Stimulated activated naive CD8-positive, alpha-beta T cell treated with anti-CD3 and anti-CD28 coated beads, Interleukin-15, Interleukin-2, amounts not matched to agents 100 U/mL and 50 U/mL, for 24 hours (primary cell): ENCODE measurements around the gene GSS.
A peak's percentile ranks its signal among the peaks of the same experiment; 100 is the strongest.

Experiments
- ATAC-seq: fragments of 150-1000 bp; cut with Tn5 transposase; one replicate; pipeline ENCODE4 v1.10.0; 2021
- DNase-seq: peaks from one replicate; pipeline ENCODE4 v3.0.0; 2021

Gene GSS

DNA sequence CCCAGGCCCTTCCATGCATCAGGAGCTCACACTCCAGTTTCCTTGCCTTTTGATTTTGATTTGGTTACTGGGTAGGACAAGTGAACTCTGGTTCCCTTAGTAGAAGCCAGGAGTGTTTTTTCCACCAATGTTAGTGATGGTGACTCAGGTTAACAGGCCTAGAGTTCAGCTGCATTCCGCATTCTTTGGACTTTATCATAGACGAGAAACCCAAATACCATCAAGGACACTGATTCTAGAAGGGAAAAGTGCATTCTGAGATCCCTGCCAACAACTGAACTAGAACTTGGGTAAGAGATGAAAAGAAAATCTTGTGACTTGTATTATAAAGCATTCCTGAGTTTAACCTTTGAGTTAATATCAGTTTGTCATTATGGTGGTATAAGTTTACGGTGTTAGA is 8.9 kb downstream of the GSS start:
- DNase-seq = no peak
- ATAC-seq = no peak

DNA sequence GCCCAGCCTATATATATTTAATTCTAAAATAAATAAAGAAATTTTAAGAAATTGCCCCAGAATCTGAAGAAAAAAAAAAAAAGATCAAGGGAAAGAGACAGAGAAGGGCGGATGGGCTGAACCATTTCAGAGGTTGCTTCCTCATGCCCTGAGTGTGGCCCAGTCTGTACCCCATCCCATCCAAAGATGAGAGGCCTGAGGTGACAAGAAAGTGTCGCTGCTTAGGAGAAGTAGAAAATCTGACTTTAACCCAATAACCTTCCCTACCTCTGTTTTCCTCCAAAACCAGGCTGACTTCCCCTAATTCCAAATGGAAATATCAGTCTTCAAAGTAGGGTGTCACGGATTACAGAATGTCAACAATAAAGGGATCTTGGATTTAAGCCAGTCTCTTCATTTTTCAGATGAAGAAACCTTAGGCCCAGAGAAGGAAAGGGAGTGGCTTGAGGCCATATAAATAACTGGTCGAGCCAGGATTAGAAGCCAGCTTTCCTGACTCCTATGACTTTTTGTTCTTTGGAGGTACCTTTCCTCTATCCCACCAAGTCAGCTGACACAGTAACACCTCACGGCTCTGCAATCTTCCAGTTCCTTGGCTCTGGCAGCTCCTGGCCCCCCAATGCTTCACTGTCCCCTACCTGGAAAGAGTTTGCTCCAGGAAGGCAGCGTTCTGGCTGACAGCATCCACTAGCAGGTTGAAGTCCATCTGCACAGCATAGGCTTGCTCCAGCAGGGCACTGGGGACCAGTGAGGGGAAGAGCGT is 10.1 kb downstream of the GSS start:
- ATAC-seq = no peak
- DNase-seq = no peak

- DNase-seq (no peak), ATAC-seq (no peak)
These were observed 11.6 kb downstream of the GSS start for GRCh38 chr20:34943808-34944567.

DNA sequence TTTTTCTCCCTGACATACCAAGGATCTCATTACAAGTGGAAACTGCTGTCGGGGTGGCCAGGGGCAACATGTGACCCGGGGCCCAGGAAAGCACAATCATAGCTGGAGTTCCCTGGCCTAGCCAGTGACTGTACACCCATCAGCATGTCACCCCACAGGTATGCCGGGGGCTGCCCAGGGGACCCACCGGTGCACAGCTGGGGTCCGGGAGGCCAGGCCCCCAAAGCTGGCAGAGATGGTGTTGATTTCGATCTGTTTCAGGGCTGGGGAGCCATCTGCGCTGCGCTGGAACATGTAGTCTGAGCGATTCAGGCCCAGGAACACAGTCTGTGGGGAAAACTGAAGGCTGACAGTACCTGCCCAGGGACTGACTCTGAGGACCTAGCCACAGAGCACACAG is 13.3 kb downstream of the GSS start:
- ATAC-seq (no peak), DNase-seq (no peak)

DNA sequence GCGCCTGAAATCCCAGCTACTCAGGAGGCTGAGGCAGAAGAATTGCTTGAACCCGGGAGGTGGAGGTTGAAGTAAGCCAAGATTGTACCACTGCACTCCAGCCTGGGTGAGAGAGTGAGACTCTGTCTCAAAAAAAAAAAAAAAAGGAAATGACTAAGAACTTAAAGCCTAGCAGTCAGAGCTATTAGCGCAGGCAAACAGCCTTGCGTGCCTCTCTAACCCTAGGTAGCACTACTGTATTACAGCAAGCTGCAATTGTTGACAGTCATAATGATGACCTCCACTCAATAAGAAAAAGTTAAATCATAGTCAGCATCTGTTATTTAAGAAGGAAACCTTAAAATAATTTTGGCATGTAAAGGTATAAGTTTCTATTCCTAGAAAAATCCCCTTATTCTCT is 14.4 kb downstream of the GSS start:
- DNase-seq (no peak), ATAC-seq (no peak)

GRCh38 chr20:34940081-34940481 is 15.5 kb downstream of the GSS start:
- ATAC-seq = no peak
- DNase-seq = no peak

DNA sequence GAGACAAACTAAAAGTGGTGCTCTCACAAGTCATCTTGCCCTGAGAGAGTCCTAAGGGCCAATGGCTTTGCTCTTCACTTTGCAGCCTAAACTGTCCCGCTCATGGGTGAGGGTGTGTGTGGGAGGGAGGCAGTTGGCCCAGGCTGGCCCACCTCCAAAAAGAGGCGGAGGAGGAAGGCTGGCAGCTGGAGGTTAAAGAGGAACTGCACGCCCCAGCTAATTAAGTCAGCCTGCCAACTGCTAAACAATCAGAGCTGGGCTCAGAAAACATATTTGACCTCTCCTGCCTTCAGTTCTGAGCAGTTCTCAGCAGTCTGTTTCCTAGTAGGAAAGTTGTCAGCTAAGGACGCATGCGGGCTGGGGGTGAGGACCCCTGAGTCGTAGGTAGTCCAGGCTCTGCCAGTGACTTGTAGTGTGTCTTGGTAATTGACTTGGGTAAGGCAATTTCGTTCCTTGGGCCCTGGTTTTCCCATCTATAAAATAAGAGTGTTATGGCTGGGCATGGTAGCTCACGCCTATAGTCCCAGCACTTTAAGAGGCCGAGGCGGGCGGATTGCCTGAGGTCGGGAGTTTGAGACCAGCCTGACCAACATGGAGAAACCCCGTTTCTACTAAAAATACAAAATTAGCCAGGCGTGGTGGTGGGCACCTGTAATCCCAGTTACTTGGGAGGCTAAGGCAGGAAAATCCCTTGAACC is 17.0 kb downstream of the GSS start:
- ATAC-seq = no peak
- no peak for DNase-seq

DNA sequence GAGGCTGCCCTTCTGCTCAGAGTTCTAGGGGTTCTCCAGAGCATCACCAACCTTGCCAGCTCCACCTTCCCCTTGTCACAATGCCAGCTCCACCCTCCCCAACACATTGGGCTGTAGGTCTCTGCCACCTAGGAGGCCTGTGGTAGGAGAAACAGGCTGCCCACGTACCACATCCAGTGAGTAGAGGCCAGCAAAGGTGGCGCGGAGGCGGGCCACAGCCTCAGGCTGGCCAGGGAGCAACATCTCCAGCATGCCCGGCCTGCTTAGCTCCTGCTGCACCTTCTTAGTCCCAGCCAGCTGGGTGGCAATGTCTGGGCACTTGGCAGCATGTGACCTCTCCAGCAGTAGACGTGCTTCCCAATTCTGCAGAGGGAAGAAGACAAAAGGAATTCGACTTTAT is 23.8 kb downstream of the GSS start:
- ATAC-seq (no peak), DNase-seq (no peak)

DNA sequence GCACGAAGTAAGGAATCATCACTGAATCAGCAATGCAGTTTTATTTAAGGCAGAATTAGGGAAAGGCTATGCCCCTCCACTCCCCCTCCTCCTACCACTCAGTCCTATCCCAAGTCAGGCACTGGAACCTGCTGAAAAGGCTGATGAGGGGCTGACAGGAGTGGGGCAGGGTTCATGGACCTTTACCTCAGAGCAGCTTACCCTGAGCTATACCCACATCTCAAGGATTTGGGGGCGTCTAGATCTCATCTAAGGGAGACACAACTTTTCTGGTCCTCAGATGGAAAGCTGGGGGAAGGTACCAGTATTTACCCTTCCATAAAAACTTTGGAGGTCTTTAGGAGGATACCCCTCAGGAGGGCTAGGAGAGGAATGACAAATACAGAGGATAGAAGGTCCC is 27.2 kb downstream of the GSS start:
- ATAC-seq (no peak), DNase-seq (no peak)

- DNase-seq = no peak
- ATAC-seq = no peak
These were observed 27.9 kb downstream of the GSS start for GRCh38 chr20:34927736-34928135.

GRCh38 chr20:34926581-34926980 is 29.0 kb downstream of the GSS start:
- DNase-seq (no peak), ATAC-seq (no peak)

GRCh38 chr20:34925981-34926380 is 29.6 kb downstream of the GSS start:
- DNase-seq (no peak), ATAC-seq (no peak)

GRCh38 chr20:34925341-34925740 is 30.3 kb downstream of the GSS start:
- ATAC-seq = no peak

GRCh38 chr20:34923414-34923813 is 32.2 kb downstream of the GSS start:
- no peak for ATAC-seq

More at GRCh38 chr20:34925341-34925740, 30.3 kb downstream of the GSS start:
- DNase-seq = no peak

GRCh38 chr20:34922654-34923381 is 32.8 kb downstream of the GSS start:
- no peak for ATAC-seq
- DNase-seq = no peak

More at GRCh38 chr20:34923414-34923813, 32.2 kb downstream of the GSS start:
- DNase-seq = no peak

DNA sequence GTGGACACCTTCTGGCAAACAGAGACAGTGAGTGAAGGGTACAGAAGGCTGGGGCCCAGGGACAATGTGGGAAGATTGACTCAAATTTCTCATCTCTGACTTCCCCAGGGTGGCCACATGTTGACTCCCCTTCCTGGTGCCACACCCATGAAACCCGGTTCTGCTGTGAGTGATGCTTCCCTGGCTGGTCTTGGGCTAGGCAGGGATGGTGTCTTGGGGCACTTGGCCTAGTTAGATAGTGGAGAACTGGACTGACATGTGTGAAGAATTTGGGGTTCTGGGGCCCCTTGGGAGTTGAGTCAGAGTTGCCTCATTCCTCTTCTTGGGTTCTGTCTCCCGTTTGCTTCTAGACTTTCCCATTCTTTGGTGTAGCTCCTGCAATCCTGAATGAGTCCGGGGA is 34.2 kb downstream of the GSS start:
- ATAC-seq (peak; percentile 17), DNase-seq (no peak)

DNA sequence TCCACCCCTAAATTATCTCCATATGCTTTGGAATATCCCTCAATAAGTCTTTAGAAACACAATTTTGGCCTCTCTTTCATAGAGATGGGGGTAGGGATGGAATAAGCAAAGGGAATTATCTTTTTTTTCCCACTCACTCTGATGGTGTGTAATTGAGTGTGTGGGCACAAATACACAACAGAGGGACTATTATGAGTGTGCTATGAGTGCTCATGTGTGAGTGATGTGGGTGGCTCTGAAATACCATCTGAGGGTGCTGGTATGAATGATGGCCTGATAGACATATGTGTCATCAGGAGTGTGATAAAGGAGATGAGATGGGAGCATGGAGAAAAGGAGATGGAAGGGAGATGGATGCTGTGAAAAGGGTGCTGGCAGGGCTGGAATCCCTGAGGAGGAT is 35.6 kb downstream of the GSS start:
- no peak for DNase-seq
- peak; percentile 70 for ATAC-seq

DNA sequence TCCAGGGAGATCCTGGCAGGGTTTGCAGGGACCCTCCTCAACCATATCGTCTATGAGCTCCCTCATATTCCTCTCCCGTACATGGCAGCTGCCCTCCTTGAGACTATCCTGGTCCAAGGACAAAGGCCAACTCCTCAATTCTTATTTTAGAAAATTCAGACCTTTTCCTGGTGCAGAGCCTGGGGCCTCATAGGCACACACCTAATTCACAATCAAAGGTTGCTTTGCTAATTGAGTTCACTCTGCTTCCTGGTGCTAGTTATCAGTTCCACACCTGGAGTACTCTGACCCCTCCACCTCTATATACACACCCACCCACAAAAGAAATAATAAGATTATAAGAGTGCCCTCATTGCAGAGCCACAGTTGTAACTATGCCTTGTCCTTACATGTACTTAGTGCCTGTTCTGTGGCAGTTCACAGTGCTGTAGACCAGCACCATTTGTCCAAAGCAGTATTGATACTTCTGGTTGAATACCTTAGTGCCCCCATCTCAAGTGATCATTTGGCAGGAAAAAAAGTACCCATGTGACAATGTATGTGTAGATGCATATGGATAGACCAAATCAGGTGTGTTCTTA is 38.7 kb downstream of the GSS start:
- ATAC-seq (no peak), DNase-seq (no peak)

DNA sequence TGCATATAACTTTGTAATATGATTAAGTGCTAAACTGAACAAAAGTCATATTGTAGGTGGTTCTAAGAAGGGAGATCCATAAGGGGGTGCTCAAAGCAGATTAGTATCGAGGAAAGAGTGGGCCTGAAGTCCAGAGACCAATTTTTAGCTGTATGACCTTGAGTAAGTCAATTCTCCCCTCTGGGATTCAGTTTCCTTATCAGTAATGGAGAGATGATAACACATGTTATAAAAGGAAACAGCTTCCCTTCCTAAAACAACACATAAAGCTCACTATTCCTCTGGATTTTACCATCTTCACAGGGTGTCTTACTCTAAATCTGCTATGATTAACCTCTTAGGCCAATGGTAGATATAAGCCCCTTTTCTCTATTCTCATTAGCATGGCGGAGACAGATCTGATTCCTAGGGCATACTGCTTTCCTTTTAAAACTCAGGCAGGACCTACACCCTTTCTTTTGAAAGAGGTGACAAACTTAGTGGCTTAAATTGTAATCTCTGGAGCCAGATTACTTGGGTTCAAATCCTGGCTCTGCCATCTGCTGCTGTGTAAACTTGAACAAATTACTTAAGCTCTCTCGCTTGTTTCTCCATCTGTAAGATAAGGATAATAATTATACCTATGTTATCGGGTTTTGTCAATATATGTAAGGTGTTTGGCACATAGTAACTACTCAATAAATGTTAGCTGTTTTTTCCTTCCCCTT is 39.7 kb downstream of the GSS start:
- ATAC-seq (no peak), DNase-seq (no peak)

DNA sequence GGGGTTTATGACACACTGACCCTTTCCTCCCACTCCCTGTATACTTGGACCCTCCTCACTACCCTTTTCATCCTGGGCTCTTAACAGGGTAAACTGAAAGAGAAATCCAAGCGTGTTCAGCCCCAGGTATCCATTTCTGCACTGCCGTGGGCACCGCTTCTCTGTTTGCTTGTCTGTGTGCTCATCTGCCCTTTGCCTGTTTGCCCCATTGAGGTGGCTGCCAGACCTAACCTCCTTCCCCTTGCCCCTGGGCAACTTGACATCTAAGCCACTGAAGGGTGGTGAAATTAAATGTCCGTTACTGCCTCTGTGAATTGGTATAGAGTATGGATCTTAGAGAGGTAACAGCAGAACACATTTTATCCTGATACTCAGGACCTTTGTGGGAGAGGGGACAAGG is 40.5 kb downstream of the GSS start:
- DNase-seq = no peak
- no peak for ATAC-seq
